Stimulated activated naive CD4-positive, alpha-beta T cell treated with Interleukin-2 at 50 U/mL for 16 hours (primary cell): ENCODE results near the gene TMEM82.

ENCODE experiments used
- DNase-seq: peaks from one replicate; lab custom pipeline; 2025; lab: John Stamatoyannopoulos, UW

TMEM82 gene

GRCh38 chr1:15788624-15789301 lies 46.5 kb downstream of the TMEM82 start:
- DNase-seq = no peak

- no peak for DNase-seq
Measured at GRCh38 chr1:15796086-15796462, 53.8 kb downstream of the TMEM82 start.
